ENCODE data around the gene FAM25G.

Gene FAM25G

DNA sequence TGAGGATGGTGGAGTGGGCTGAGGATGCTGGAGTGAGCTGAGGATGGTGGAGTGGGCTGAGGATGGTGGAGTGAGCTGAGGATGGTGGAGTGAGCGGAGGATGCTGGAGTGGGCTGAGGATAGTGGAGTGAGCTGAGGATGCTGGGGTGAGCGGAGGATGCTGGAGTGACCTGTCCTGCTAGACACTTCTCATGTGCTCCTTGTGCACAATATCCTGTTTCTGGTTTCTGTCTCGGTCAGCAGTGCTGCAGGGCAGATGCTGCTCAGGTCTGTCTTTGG, 36.8 kb downstream of the FAM25G start:
- TF ChIP-seq EZH2 (IDR thresholded peaks at IDR 0.05; ENCODE audit: borderline replicate concordance, low read length): no peak
- TF ChIP-seq, protein P1, sequence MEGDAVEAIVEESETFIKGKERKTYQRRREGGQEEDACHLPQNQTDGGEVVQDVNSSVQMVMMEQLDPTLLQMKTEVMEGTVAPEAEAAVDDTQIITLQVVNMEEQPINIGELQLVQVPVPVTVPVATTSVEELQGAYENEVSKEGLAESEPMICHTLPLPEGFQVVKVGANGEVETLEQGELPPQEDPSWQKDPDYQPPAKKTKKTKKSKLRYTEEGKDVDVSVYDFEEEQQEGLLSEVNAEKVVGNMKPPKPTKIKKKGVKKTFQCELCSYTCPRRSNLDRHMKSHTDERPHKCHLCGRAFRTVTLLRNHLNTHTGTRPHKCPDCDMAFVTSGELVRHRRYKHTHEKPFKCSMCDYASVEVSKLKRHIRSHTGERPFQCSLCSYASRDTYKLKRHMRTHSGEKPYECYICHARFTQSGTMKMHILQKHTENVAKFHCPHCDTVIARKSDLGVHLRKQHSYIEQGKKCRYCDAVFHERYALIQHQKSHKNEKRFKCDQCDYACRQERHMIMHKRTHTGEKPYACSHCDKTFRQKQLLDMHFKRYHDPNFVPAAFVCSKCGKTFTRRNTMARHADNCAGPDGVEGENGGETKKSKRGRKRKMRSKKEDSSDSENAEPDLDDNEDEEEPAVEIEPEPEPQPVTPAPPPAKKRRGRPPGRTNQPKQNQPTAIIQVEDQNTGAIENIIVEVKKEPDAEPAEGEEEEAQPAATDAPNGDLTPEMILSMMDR (IDR thresholded peaks at IDR 0.05; ENCODE audit: low read length): no peak
- no peak overlapping the region for H3K27ac ChIP-seq (ENCODE audit: low read depth, low read length, poor library complexity, severe bottlenecking)
- H3F3A ChIP-seq (ENCODE audit: insufficient read depth, low read length): no peaks in the 10 kb centered on the region
- H3K9me3 ChIP-seq (ENCODE audit: low read length): no peaks in the 10 kb centered on the region
- no peak overlapping the region for H3K9ac ChIP-seq (ENCODE audit: low read length)
- H3K79me2 ChIP-seq (ENCODE audit: insufficient read depth, low read length): no peaks in the 10 kb centered on the region
- no peaks in the 10 kb centered on the region for H3K27me3 ChIP-seq (ENCODE audit: insufficient read depth, low read length)
- H4K20me1 ChIP-seq (ENCODE audit: insufficient read depth, low read length): no peaks in the 10 kb centered on the region
- no peaks in the 10 kb centered on the region for H3K9me2 ChIP-seq (ENCODE audit: low read depth, low read length)
- no peak overlapping the region for H2AFZ ChIP-seq (ENCODE audit: low read length)
- H3K4me2 ChIP-seq (ENCODE audit: low read length): no peak overlapping the region
- H3K36me3 ChIP-seq (ENCODE audit: insufficient read depth, low read length): no peaks in the 10 kb centered on the region
- H3K4me3 ChIP-seq (ENCODE audit: low read depth, low read length, poor library complexity, severe bottlenecking): no peak overlapping the region
- no peaks in the 10 kb centered on the region for H3K4me1 ChIP-seq (ENCODE audit: insufficient read depth, low read length, severe bottlenecking)

DNA sequence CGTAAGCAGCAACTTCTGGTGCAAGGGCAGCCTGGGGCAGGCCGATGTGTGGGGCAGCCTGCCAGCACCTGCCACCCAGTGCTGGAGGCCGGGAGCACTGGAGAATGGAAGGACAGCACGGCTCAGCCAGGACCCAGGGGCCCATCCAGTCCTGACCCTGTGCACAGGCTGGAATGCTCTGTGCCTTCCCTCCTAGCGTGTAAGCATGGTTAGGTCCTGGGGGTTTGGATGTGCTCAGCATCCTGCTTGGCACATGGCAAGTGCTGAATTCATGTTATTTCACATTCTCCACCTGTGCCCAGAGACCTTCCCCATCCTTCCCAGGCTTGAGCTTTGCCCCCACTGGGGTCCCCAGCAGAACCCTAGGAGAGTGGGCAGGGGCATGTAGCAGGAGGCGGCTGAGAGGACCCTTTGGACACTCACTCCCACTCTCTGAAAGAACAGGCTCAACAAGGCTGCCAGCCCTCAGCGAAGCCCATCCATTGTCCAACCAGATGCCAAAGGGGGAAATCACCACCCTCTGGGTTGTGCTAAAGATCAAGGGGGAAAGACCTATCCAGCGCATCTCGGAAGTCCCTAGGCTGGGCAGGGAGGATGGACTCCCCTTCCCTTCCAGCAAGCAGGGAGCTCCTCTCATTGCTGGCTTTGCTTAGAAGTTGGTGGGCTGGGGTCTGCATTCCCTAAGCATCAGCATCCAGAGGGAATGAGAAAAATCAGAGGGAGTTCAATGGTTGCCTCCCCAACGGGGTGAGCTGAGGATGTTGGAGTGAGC, 37.3 kb downstream of the FAM25G start:
- Histone ChIP-seq H3K4me3 (ENCODE audit: low read depth, low read length, poor library complexity, severe bottlenecking) (no peak overlapping the region), H3K4me2 (ENCODE audit: low read length) (no peak overlapping the region), H3K27ac (ENCODE audit: low read depth, low read length, poor library complexity, severe bottlenecking) (no peak overlapping the region), H3K9ac (ENCODE audit: low read length) (no peak overlapping the region), H4K20me1 (ENCODE audit: insufficient read depth, low read length) (no peaks in the 10 kb centered on the region), H3K9me2 (ENCODE audit: low read depth, low read length) (no peaks in the 10 kb centered on the region), H3K79me2 (ENCODE audit: insufficient read depth, low read length) (no peaks in the 10 kb centered on the region), H3K27me3 (ENCODE audit: insufficient read depth, low read length) (no peaks in the 10 kb centered on the region), H2AFZ (ENCODE audit: low read length) (no peak overlapping the region), H3K4me1 (ENCODE audit: insufficient read depth, low read length, severe bottlenecking) (no peaks in the 10 kb centered on the region), H3K36me3 (ENCODE audit: insufficient read depth, low read length) (no peaks in the 10 kb centered on the region), H3F3A (ENCODE audit: insufficient read depth, low read length) (no peaks in the 10 kb centered on the region), H3K9me3 (ENCODE audit: low read length) (no peaks in the 10 kb centered on the region)
- no peak for TF ChIP-seq EZH2 (IDR thresholded peaks at IDR 0.05; ENCODE audit: borderline replicate concordance, low read length)
- TF ChIP-seq, protein P1 (IDR thresholded peaks at IDR 0.05; ENCODE audit: low read length): no peak

DNA sequence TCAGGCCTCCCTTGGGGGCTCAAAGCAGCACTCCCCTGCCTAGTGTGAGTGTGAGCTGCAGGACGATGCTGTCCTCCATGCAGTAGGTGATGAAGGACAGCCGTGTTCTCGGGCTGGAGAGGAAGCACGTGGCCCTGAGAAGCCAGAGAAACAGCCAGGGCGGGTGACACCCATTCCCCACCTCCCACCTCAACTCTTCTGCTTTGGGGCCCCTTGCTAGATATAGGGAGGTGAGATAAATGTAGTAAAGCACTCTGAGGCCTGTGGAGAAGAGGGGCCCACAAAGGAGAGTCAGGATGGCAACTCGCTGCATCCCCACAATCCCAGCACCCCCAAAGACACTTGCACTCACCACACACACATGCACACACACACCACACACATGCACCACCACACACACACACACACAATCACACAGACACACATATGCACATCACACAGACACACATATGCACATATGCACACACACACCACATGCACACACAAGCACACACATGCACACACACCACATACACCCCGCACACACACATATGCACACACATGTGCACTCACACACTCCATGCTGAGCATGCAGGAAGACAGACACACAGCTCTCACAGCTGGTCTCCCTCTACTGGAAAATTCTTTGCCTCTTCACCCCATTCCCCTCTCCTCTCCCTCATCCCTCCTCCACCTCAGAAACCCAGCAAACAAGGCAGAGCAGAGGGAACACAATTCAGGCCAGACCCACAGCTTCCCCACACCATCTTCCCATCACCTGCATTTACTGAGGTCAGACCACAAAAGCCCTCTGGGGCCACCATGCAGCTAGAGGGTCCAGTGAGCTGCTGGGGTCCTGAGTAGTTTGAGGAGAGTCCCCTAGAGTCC, 38.1 kb downstream of the FAM25G start:
- TF ChIP-seq EZH2 (IDR thresholded peaks at IDR 0.05; ENCODE audit: borderline replicate concordance, low read length): no peak
- TF ChIP-seq, protein P1 (IDR thresholded peaks at IDR 0.05; ENCODE audit: low read length): no peak
- Histone ChIP-seq H3K4me2 (ENCODE audit: low read length) (no peak overlapping the region), H3K36me3 (ENCODE audit: insufficient read depth, low read length) (no peaks in the 10 kb centered on the region), H3F3A (ENCODE audit: insufficient read depth, low read length) (no peaks in the 10 kb centered on the region), H3K9me2 (ENCODE audit: low read depth, low read length) (no peaks in the 10 kb centered on the region), H2AFZ (ENCODE audit: low read length) (no peak overlapping the region), H4K20me1 (ENCODE audit: insufficient read depth, low read length) (no peaks in the 10 kb centered on the region), H3K9ac (ENCODE audit: low read length) (no peak overlapping the region), H3K27me3 (ENCODE audit: insufficient read depth, low read length) (no peaks in the 10 kb centered on the region), H3K4me3 (ENCODE audit: low read depth, low read length, poor library complexity, severe bottlenecking) (no peak overlapping the region), H3K27ac (ENCODE audit: low read depth, low read length, poor library complexity, severe bottlenecking) (no peak overlapping the region), H3K9me3 (ENCODE audit: low read length) (no peaks in the 10 kb centered on the region), H3K79me2 (ENCODE audit: insufficient read depth, low read length) (no peaks in the 10 kb centered on the region), H3K4me1 (ENCODE audit: insufficient read depth, low read length, severe bottlenecking) (no peaks in the 10 kb centered on the region)
